ENCODE results near the gene RDH11. TPM values are rescaled to one million over a fixed set of nuclear protein-coding genes. Genes with fewer than 3 reads are reported as not detected.

Gene RDH11
- total RNA-seq, 1 experiment from 2014 or later, result 125 TPM

- no peak; the same call in 1 of the 2 replicates for ATAC-seq
- Histone ChIP-seq H4K20me1 (ENCODE audit: low read length) (no peaks in the 10 kb centered on the region), H3K4me3 (ENCODE audit: low read length) (no peak overlapping the region), H3K9ac (ENCODE audit: low read length) (no peak overlapping the region), H3K9me2 (replicated peaks; ENCODE audit: low read length) (no peaks in the 10 kb centered on the region), H3K4me2 (ENCODE audit: low read length) (no peak overlapping the region), H3K27ac (ENCODE audit: low read length) (no peak overlapping the region), H3K27me3 (ENCODE audit: low read length) (no peaks in the 10 kb centered on the region), H2AFZ (ENCODE audit: low read length) (0 out of 2 replicates have a peak overlapping the region, but pooled peaks have one; percentile 2), H3K36me3 (ENCODE audit: low read depth, low read length) (no peaks in the 10 kb centered on the region; the same call in 1 of the 2 replicates), H3K9me3 (ENCODE audit: low read length) (peaks cover 9% of the 10 kb centered on the region), H3K79me2 (ENCODE audit: low read length) (no peaks in the 10 kb centered on the region), H3K4me1 (ENCODE audit: insufficient read depth, low read length) (peaks cover 8% of the 10 kb centered on the region; the same call in 1 of the 2 replicates), H3F3A (ENCODE audit: low read length, unreplicated experiment) (no peaks in the 10 kb centered on the region)
- peak; percentile 35 for DNase-seq
- intact Hi-C loops (cut with micrococcal nuclease), result no loop called here
- TF ChIP-seq, protein P1, sequence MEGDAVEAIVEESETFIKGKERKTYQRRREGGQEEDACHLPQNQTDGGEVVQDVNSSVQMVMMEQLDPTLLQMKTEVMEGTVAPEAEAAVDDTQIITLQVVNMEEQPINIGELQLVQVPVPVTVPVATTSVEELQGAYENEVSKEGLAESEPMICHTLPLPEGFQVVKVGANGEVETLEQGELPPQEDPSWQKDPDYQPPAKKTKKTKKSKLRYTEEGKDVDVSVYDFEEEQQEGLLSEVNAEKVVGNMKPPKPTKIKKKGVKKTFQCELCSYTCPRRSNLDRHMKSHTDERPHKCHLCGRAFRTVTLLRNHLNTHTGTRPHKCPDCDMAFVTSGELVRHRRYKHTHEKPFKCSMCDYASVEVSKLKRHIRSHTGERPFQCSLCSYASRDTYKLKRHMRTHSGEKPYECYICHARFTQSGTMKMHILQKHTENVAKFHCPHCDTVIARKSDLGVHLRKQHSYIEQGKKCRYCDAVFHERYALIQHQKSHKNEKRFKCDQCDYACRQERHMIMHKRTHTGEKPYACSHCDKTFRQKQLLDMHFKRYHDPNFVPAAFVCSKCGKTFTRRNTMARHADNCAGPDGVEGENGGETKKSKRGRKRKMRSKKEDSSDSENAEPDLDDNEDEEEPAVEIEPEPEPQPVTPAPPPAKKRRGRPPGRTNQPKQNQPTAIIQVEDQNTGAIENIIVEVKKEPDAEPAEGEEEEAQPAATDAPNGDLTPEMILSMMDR (conservative IDR thresholded peaks at IDR 0.05; ENCODE audit: low read depth, low read length), result no peak
- TF ChIP-seq EZH2phosphoT487 (IDR thresholded peaks at IDR 0.05; ENCODE audit: borderline replicate concordance, low read length) (no peak), EZH2 (IDR thresholded peaks at IDR 0.05; ENCODE audit: low read length, unreplicated experiment) (no peak)
- BruUV-seq (replicated peaks), result no TSS peak
- POLR2A ChIA-PET (ENCODE audit: unreplicated experiment), result interaction anchor here (1.2 kb wide), 1 partner anchor 10 kb away, joined by 3 read pairs; the partner anchor contains the start of gene RDH11
- CTCF ChIA-PET, result interaction anchor here (0.7 to 2.7 kb wide), 14 partner anchors 24 to 345 kb away, joined by 3 to 70 read pairs (median 11); partner anchors contain the start of genes ARG2, ATP6V1D, EIF2S1 and PLEKHH1
Measured at GRCh38 chr14:67705211-67705610, 9.6 kb upstream of the RDH11 start.

DNA sequence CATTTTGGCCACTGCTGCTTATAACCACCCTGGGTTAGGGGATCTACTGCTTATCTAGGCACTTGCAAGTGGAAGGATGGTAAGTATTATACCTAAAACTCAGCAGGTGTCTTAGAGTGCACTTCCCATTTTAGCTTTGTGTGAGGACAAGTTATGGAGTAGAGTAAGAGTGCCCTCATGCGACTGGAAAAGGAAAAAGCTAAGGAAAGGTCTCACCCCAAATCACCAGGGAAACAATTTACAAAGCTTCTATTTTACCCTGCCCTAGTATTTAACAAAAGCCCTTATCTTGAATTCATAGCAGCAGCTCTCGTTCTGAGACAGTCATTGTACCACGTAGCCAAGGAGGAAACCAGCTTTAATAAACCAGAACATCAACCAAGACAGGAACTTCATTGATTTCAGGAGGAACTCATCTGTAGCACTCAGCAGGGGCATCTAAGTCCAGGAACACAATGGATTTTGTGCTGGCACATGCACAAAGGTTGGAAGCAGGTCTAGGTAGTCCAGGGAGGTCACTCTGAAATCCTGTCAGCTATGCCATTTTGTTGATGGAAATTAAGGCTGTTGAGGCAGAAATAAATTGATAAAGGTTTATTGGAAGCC lies 9.0 kb upstream of the RDH11 start:
- Histone ChIP-seq H3K9me3 (ENCODE audit: low read length) (peaks cover 3% of the 10 kb centered on the region), H3K4me2 (ENCODE audit: low read length) (no peak overlapping the region), H3K9me2 (replicated peaks; ENCODE audit: low read length) (no peaks in the 10 kb centered on the region), H3K9ac (ENCODE audit: low read length) (no peak overlapping the region), H3K4me3 (ENCODE audit: low read length) (no peak overlapping the region), H2AFZ (ENCODE audit: low read length) (no peak overlapping the region), H3K27me3 (ENCODE audit: low read length) (no peaks in the 10 kb centered on the region), H3K4me1 (ENCODE audit: insufficient read depth, low read length) (peaks cover 8% of the 10 kb centered on the region; the same call in 1 of the 2 replicates), H3K79me2 (ENCODE audit: low read length) (no peaks in the 10 kb centered on the region), H3K36me3 (ENCODE audit: low read depth, low read length) (no peaks in the 10 kb centered on the region; the same call in 1 of the 2 replicates), H3K27ac (ENCODE audit: low read length) (no peak overlapping the region), H4K20me1 (ENCODE audit: low read length) (no peaks in the 10 kb centered on the region), H3F3A (ENCODE audit: low read length, unreplicated experiment) (no peaks in the 10 kb centered on the region)
- intact Hi-C loops (cut with micrococcal nuclease), result loop anchor here (1.0 to 5.0 kb wide), 7 partner anchors 30 to 537 kb away; partner anchors contain the start of gene VTI1B
- CTCF ChIA-PET, result interaction anchor here (0.5 to 2.7 kb wide), 32 partner anchors 9 to 1345 kb away, joined by 3 to 70 read pairs (median 6); partner anchors contain the start of genes ARG2, ATP6V1D, EIF2S1 and PIGH
- DNase-seq (peak; percentile 79), ATAC-seq (peak; percentile 88)
- TF ChIP-seq, protein P1 (conservative IDR thresholded peaks at IDR 0.05; ENCODE audit: low read depth, low read length), result peak; percentile 91
- no peak for TF ChIP-seq EZH2phosphoT487 (IDR thresholded peaks at IDR 0.05; ENCODE audit: borderline replicate concordance, low read length)
- BruUV-seq (replicated peaks), result no TSS peak
- POLR2A ChIA-PET (ENCODE audit: unreplicated experiment), result interaction anchor here (0.5 to 1.2 kb wide), 4 partner anchors 9 to 105 kb away, joined by 3 read pairs; partner anchors contain the start of genes PIGH and RDH11

Measured in PC-3 (cell line).